H1 (cell line): ENCODE measurements around the gene ASF1A. TPM values are rescaled to one million over a fixed set of nuclear protein-coding genes. Genes with fewer than 3 reads are reported as not detected.

Experiments
- ATF3 ChIP-seq: IDR thresholded peaks from 2 replicates; pipeline ENCODE4 v1.6.1; 2011; ENCODE audit warnings: low read depth, mild to moderate bottlenecking, low read length; ENCODE audit not compliant: insufficient read depth
- CHD1 ChIP-seq: IDR thresholded peaks from 2 replicates; pipeline ENCODE4 v1.6.1; 2012; ENCODE audit warnings: low read depth, low read length, improper control_type of control experiment
- CHD7 ChIP-seq: fragments of 300-600 bp; sonication (generic); IDR thresholded peaks from 2 replicates; pipeline ENCODE4 v1.7.1; 2012; ENCODE audit warnings: low read length, moderate library complexity, mild to moderate bottlenecking, inconsistent platforms; ENCODE audit not compliant: insufficient replicate concordance
- EP300 ChIP-seq, 2 experiments: IDR thresholded peaks; 1 replicate in 1 of 2; 2 replicates in 1 of 2; pipeline ENCODE4 v1.6.1; 2011 to 2012; ENCODE audit warnings: low read depth in 2 of 2, low read length in 2 of 2, mild to moderate bottlenecking in 2 of 2, borderline replicate concordance in 1 of 2, inconsistent platforms in 1 of 2, moderate library complexity in 1 of 2
- FOSL1 ChIP-seq: IDR thresholded peaks from 2 replicates; pipeline ENCODE4 v1.6.1; 2011; ENCODE audit warnings: mild to moderate bottlenecking, low read depth, low read length, moderate library complexity; ENCODE audit not compliant: insufficient read depth
- NRF1 ChIP-seq: IDR thresholded peaks from 2 replicates; pipeline ENCODE4 v1.6.1; 2011; ENCODE audit warnings: mild to moderate bottlenecking, low read depth, low read length, improper control_type of control experiment
- RAD21 ChIP-seq, 2 experiments: IDR thresholded peaks in 1 of 2; conservative IDR thresholded peaks in 1 of 2; 2 replicates each; pipeline ENCODE4 v1.6.1; 2011; ENCODE audit warnings: low read depth in 2 of 2, low read length in 2 of 2, improper control_type of control experiment in 1 of 2, inconsistent platforms in 1 of 2, mild to moderate bottlenecking in 1 of 2, moderate library complexity in 1 of 2
- SIRT6 ChIP-seq: IDR thresholded peaks from one replicate; pipeline ENCODE4 v1.7.1; 2012; ENCODE audit warnings: low read length, inconsistent platforms
- TCF12 ChIP-seq: IDR thresholded peaks from 2 replicates; pipeline ENCODE4 v1.6.1; 2011; ENCODE audit warnings: low read depth, mild to moderate bottlenecking, low read length
- ZNF274 ChIP-seq: IDR thresholded peaks from 2 replicates; pipeline ENCODE4 v1.7.0; 2012; ENCODE audit warnings: low read length, borderline replicate concordance; ENCODE audit errors: extremely low read depth
- polyA plus RNA-seq, 7 experiments: library from polyadenylated mRNA; depleted of rRNA in 3 of 7; stranded (reverse) in 5 of 7; unstranded in 2 of 7; fragments of >200 nt in 5 of 7; fragments of 200-250 nt in 2 of 7; gene quantifications; 1 replicate in 5 of 7; 2 replicates in 1 of 7; 4 replicates in 1 of 7; pipeline versions ENCODE4 v1.2.1 to v1.2.3, GENCODE V29; 2011 to 2013; ENCODE audit warnings: missing spikeins in 2 of 7, mixed read lengths in 2 of 7
- total RNA-seq: library from RNA; stranded (reverse); fragmentation: NEBNext Ultra II Directional; extraction: Animal tissue kit (Norgen Biotek cat#: 25700); gene quantifications from 2 replicates; pipeline ENCODE4 v1.2.1, GENCODE V29; 2021

Gene ASF1A
- total and polyA plus RNA-seq, 2 of the 8 experiments (the other 6 are each of a cell fraction or from before 2014, with no cell fraction given), result 11.4 to 50.2 TPM

GRCh38 chr6:118893807-118894424 is at the start of gene ASF1A (continued):
- peak in 1 of 2 experiments; percentile 67; a peak in 1 of 3 replicates for TF ChIP-seq EP300 (IDR thresholded peaks at IDR 0.05; ENCODE audit: borderline replicate concordance in 1 of 2, low read depth in 2 of 2, low read length in 2 of 2)
- peak; percentile 39 to 53 for TF ChIP-seq RAD21 (IDR thresholded peaks at IDR 0.05 in 1 of 2, conservative IDR thresholded peaks at IDR 0.05 in 1 of 2; ENCODE audit: low read depth in 2 of 2, low read length in 2 of 2)
- peak; percentile 61; the same call in 1 of the 2 replicates for TF ChIP-seq TCF12
- no peak for TF ChIP-seq NRF1
- TF ChIP-seq CHD1, result no peak
- no peak for TF ChIP-seq ATF3
- no peak for TF ChIP-seq SIRT6
- TF ChIP-seq FOSL1, result no peak
- no peak for TF ChIP-seq CHD7
- no peak for TF ChIP-seq ZNF274
